ENCODE results near the gene DBR1. TPM values are rescaled to one million over a fixed set of nuclear protein-coding genes. Genes with fewer than 3 reads are reported as not detected.

Gene DBR1
- total and polyA plus RNA-seq, 2 of the 13 experiments (the other 11 are each of a cell fraction or from before 2014, with no cell fraction given), result 6.4 to 16.7 TPM

DNA sequence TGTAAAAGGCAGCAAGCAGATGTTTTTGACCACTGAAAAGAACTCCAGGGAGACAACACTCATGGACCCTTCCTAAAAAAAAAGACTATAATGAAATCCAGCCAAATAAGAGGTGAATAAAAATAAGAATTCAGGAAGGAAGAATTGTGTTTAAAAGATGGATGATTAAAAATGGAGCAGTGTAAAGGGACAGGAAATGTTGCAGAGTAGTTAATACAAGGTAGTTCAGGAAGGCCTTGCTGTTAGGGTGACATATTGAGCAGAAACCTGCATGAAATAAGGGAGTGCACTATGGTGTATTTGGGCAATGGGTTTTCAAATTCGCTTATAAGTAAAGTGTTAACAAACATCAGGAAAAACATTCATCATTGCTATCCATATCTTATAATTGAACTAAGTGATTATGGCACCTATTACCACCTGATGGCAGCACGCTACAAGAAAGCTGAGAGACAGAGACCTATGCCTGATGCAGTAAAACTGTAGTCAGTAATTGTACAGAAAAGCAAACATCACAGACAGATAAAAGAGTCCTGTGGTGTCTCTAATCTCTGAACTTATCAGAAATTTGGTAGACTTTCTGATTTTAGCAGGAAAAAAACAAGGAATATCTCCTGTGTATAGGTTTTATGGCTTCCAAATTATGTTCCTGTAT, 5.8 kb upstream of the DBR1 start (continued):
- TF ChIP-seq ZBTB20 (CRISPR knock-in tag; IDR thresholded peaks at IDR 0.05; ENCODE audit: borderline replicate concordance, low read depth) (no peak), ZNF510 (CRISPR knock-in tag; IDR thresholded peaks at IDR 0.05; ENCODE audit: low read depth) (no peak), STAG1 (CRISPR knock-in tag; IDR thresholded peaks at IDR 0.05) (peak; percentile 82), ZNF710 (CRISPR knock-in tag; IDR thresholded peaks at IDR 0.05; ENCODE audit: borderline replicate concordance) (no peak), ARID5B (CRISPR knock-in tag; IDR thresholded peaks at IDR 0.05) (no peak), ZMYM3 (CRISPR knock-in tag; IDR thresholded peaks at IDR 0.05) (no peak)
